Activated naive CD8-positive, alpha-beta T cell treated with anti-CD3 and anti-CD28 coated beads, Interleukin-2, amount 50 U/mL, for 16 hours (primary cell): ENCODE measurements around the gene NEUROG3.

Experiments used
- DNase-seq: peaks from one replicate; pipeline ENCODE4 v3.0.0-alpha.2; 2020; ENCODE audit warnings: low read depth, low spot score

The NEUROG3 gene, protein sequence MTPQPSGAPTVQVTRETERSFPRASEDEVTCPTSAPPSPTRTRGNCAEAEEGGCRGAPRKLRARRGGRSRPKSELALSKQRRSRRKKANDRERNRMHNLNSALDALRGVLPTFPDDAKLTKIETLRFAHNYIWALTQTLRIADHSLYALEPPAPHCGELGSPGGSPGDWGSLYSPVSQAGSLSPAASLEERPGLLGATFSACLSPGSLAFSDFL

DNA sequence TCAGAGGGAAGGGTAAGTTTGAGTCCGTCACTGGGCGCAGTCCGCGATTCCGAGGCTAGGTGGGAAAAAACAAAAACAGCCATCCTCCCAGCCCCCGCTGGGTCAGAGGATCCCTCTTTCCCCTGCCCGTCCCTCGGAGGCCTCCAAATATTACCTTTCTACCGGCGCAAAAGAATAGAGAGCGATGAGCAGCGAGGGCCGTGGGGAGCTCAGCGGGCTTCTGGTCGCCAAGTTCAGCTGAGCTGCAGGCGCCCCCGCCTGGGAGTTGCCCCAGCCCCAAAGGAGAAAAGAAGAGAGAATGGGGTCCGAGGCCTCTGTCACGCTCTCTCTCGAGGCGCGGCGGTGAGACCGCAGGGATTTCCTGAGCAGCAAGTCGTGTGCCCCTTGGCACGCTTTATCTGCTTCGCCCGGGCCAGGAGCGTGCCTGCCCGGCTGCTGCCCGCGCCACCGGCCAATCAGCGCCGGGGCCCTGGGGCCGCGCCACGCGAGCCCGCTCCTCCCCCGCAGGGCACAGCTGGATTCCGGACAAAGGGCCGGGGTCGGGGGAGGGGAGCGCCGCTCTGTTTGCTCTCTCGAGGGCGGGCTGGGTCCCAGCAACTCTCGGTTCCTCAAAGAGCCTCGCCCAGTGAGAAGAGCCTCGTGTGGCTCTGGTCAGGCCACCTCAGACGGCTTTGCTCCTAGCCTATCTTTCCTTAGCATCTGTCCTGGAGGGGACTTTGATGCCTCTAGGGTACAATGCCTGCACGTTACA, at the start of gene NEUROG3:
Gene NEUROG3, minus strand, starts transcription at position 367 of the 751 bp plus-strand sequence. CDS start 379 bp downstream, outside the sequence.
- no peak for DNase-seq

GRCh38 chr10:69620625-69621024, 47.4 kb upstream of the NEUROG3 start:
- no peak for DNase-seq

DNA sequence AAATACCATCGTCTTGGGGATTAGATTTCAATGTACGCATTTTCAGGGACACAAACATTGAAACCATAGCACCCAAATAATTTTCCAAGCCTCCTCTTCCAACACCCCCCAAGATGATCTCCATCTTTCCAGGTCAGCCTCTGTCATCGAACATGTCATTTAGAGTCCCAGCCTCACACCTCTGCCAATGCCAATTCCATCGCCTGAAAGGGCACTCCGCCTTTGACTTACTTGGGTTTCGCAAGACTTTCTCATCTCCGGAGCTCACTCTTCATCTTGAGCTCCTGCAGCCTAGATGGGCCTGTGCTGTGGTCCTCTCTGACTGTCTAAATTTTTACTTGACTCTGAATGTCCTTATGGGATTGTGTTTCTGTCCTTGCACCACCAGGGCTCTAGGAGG, 46.4 kb upstream of the NEUROG3 start:
- DNase-seq = no peak

DNA sequence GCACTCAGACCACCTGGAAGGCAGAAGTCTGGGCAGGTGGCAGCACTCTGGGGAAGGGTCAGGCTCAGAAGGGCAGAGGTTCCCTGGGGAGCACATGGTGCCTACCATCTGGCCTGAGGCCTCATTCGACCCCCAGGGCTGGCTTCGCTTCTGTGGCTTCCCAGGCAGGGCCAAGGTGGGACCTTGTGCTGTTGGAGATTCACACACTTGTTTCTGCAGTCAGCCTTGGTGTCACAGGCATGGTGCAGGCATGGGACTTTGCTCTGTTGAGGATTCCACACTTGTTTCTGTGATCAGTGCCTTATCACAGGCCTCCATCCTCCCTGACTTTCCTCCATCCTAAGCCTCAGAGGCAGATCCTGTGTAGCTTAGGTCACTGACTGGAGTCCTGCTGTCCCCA, 45.5 kb upstream of the NEUROG3 start:
- no peak for DNase-seq

DNA sequence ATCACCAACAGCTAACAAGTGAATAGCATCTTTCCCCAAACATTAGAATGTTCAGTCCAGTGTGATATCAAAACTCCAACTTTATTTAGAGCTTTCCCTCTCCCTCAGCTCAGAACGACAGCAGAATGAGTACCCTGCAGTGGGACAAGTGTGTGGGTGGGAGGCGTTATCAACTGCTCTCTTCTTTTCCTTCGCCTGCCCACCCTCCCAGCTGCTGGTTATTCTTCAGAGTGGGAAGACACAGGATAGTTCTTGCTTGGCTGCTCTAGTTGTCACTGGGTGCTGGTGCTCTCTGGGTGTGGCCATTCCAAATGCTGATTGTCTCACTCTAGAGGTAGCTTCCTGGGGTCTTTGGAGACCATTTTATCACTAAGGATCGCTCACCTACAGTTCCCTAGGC, 43.1 kb upstream of the NEUROG3 start:
- DNase-seq = no peak

DNA sequence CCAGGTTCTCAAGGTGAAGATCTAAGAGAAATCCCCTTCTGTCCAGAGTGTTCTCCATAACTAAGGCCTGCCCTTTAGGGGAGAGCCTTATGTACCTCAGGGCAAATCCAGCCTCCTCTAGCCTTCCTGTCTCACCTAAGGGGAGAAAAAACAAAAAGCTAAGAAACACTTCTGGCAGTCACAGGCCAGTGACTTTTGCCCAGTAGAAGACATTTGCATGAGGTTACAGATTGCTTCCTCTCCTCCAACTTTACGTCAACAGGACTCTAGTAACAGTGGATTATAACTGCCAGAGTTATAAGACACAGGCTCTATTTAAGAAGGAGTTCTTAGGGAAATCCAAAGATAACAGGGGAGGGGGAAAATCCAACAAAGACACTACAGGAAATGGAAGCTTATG, 40.9 kb upstream of the NEUROG3 start:
- no peak for DNase-seq

DNA sequence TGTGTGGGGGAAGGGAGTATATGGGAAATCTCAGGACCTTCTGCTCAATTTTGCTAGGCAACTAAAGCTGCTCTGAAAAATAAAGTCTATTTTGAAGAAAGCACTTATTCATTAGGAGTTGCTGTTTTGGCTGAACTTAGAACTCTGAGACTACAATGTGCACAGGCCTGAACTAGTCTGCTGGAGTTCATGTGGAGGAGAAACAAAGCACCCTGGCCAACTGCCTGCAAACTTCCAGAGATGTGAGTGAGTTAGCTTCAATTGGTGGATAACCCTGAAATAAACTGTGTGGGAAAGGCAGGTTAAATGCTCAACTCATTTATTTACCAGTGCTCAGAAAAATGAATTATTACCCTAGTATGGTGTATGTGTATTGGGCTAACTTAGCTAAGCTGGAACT, 39.5 kb upstream of the NEUROG3 start:
- DNase-seq = no peak

GRCh38 chr10:69609077-69609476, 35.9 kb upstream of the NEUROG3 start:
- DNase-seq = no peak

DNA sequence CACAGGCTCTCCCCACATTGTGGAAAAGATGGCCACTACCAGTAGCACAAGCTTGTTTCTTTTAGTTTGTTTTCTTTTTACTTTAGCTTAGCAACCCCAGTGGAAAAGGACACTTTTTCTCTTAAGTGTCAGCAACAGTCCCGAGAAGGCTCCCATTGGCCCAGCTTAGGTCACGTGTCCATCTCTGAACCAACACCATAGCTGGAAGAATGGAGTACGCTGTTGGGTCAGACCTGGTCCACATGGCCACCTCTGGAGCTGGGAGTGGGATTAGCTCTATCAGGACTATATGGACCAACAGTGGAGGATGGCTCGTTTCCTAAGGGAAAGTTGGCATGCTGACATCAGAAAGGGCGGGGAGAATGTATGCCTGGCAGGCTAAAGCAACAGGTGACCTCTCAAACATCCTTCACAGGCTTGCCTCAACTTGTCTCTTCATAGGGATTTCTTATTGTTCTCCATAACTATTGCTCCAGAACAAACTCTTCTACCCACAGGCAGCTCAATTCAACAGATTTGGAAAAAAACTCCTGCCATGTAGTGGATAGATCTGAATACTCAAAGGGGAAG, 27.6 kb upstream of the NEUROG3 start:
- no peak for DNase-seq

DNA sequence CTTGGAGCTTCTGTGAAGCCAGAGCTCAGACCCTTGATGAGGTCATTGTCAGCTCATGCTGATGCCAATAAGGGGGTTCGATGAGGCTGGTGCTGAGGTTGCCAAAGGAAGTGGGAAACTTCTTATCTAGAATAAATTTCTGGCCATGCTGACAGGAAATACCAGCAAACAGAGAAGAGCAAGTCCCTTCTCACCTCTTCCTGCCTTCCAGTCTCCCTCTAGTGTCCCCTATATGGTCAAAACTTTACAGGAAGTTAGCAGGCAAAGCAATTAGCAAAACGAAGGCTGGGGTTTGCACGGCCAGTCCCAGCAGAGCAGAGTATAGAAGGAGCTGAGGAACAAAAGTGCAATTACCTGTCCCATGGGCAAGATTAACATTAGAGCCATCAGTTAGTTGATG, 15.1 kb upstream of the NEUROG3 start:
- no peak for DNase-seq

DNA sequence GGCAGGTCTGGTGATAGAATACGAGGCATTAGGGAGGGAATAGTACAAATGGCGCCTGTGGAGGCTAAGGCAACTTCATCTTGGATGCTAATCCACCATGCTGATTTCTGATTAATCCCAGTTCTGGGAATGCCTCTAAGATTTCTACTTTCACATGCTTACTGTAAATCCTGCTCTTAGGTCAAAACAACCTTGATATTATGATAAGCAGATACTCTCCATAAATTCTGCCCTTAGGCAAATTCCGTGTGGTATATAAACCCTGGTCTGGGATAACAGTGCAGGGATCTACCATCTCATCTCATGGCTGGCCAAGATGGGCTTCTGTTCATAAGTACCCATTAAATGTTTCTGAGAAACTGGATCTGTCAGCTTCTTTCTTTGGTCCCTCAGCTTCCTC, 11.4 kb upstream of the NEUROG3 start:
- DNase-seq = no peak

DNA sequence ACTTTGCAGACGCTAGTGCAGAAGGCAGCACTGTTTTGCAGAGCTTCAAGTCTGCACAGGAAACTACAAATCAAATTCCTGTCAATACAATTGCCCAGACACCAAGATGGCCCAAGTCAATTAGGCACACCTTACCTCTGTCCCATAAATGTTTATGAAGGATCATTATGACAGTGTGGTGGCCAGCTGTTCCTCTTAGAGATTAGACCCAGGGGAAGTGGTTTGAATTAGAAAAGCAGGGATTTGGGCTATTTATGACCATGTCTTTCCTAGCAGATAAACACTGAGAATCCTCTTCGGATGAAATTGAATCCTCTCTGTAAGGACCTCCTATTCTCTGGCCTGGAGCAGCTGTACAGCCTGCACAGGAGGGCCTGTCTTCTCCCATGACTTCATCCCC, 9.9 kb upstream of the NEUROG3 start:
- no peak for DNase-seq

DNA sequence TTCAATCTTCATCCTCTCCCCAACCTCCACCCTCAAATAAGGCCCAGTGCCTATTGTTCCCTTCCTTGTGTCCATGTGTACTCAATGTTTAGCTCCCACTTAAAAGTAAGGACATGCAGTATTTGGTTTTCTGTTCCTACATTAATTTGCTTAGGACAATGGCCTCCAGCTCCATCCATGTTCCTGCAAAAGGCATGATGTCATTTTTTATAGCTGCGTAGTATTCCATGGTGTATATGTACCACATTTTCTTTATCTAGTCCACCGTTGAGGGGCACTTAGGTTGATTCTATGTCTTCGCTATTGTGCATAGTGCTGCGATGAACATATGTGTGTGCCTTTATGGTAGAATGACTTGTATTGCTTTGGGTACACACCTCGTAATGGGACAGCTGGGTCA, 7.2 kb upstream of the NEUROG3 start:
- DNase-seq = no peak

- no peak for DNase-seq
These were observed 6.3 kb upstream of the NEUROG3 start for GRCh38 chr10:69579464-69580060.

GRCh38 chr10:69578508-69578991, 5.3 kb upstream of the NEUROG3 start:
- DNase-seq = no peak

GRCh38 chr10:69577268-69578232, 4.3 kb upstream of the NEUROG3 start:
- DNase-seq = no peak

DNA sequence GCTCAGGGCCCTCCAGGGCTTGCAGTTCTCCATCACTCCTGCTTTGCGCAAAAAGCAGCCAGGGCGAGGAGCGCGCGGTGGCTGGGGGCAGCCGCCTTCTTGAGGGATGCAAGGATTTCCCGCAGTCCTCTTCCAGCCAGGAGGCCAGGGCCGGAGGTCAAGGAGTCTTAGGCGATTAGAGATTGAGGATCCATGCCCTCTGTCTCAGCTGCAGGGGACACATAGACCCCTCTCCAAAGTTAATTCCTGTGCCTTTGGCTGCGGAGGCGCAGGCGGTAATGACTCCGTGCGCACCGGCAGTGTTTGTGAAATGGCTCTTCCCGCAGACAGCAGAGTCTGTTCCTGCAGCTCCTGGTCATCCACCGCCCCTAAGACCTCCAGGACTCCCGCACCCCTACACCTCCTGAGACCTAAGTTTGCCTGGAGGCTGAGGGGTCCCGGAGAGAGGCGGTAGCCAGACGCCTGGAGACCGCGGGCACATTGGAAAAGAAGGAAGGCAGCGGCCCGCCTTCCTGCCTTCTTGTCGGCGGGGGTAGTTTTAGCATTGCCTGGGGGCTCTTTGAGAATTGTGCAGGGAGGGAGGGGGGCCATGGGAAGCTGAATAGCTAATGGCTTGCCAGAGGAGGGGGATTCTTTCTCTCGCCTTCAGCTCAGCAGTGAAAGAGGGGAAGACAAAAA, 3.3 kb upstream of the NEUROG3 start:
- no peak for DNase-seq

GRCh38 chr10:69575164-69575722, 2.0 kb upstream of the NEUROG3 start:
- DNase-seq = no peak

GRCh38 chr10:69574571-69574978, 1.4 kb upstream of the NEUROG3 start:
- DNase-seq = no peak
